Panc1 (cell line): ENCODE data around the gene TOMM40. TPM values are rescaled to one million over a fixed set of nuclear protein-coding genes. Genes with fewer than 3 reads are reported as not detected.
"Not testable (repeated sequence)": the region's sequence is repeated elsewhere in the genome, so short reads cannot be mapped to it uniquely, and the experiment has no call there.

ENCODE experiments used
- ATAC-seq: fragments of 200-7000 bp; cut with Tn5 transposase; 2 replicates; pipeline ENCODE4 v1.9.1; 2020; ENCODE audit warnings: mild to moderate bottlenecking, moderate library complexity
- BruUV-seq: library from RNA; stranded (reverse); fragments of 400-500 nt; replicated peaks from 2 replicates; lab custom pipeline; 2021; lab: Mats Ljungman, UMichigan
- CTCF ChIA-PET: fragments of 300-600 bp; sonication (Branson Sonifier 250); formaldehyde crosslinking; loops from one replicate; lab custom pipeline; 2022; ENCODE audit warnings: antibody characterized with exemption; lab: Charles Lee
- POLR2A ChIA-PET: fragments of 300-600 bp; sonication (Branson Sonifier 250); formaldehyde crosslinking; loops from one replicate; lab custom pipeline; 2022; ENCODE audit warnings: antibody characterized with exemption; lab: Charles Lee
- DNase-seq: peaks from one replicate; pipeline ENCODE4 v3.0.0-alpha.2; 2010; ENCODE audit warnings: low read depth, low spot score
- H3K27ac ChIP-seq: 2 replicates; pipeline ENCODE4 v1.5.1; 2011; ENCODE audit warnings: mild to moderate bottlenecking, low read length, inconsistent platforms
- H3K27me3 ChIP-seq: fragments of 200-500 bp; sonication (Bioruptor generic); 2 replicates; pipeline ENCODE4 v1.6.0; 2014; ENCODE audit warnings: low read length, inconsistent platforms; ENCODE audit not compliant: control insufficient read depth, insufficient read depth
- H3K36me3 ChIP-seq: fragments of 200-500 bp; sonication (Bioruptor generic); 2 replicates; pipeline ENCODE4 v1.5.1; 2014; ENCODE audit warnings: inconsistent platforms, mild to moderate bottlenecking, low read length, moderate library complexity; ENCODE audit not compliant: control insufficient read depth, insufficient read depth
- H3K4me1 ChIP-seq: 2 replicates; pipeline ENCODE4 v1.5.1; 2011; ENCODE audit warnings: inconsistent platforms, mild to moderate bottlenecking, low read length, moderate library complexity; ENCODE audit not compliant: control insufficient read depth, insufficient read depth
- H3K4me3 ChIP-seq, 2 experiments: 2 replicates each; pipeline ENCODE4 v1.5.1; 2011 to 2012; ENCODE audit warnings: low read depth in 2 of 2, low read length in 2 of 2, mild to moderate bottlenecking in 2 of 2, inconsistent platforms in 1 of 2, moderate library complexity in 1 of 2
- H3K9me3 ChIP-seq: fragments of 200-500 bp; sonication (Bioruptor generic); 2 replicates; pipeline ENCODE4 v1.5.1; 2014; ENCODE audit warnings: low read depth, mild to moderate bottlenecking, inconsistent platforms, low read length, moderate library complexity; ENCODE audit not compliant: control insufficient read depth, insufficient read depth
- CTCF ChIP-seq: fragments of 450-650 bp; IDR thresholded peaks from 2 replicates; pipeline ENCODE4 v1.5.1; 2017; ENCODE audit warnings: mild to moderate bottlenecking
- POLR2AphosphoS5 ChIP-seq: IDR thresholded peaks from 2 replicates; pipeline ENCODE4 v1.6.1; 2012; ENCODE audit warnings: mild to moderate bottlenecking, low read depth, low read length, moderate library complexity
- REST ChIP-seq, 2 experiments: IDR thresholded peaks; 2 replicates each; pipeline ENCODE4 v1.6.1; 2011 to 2012; ENCODE audit warnings: low read depth in 2 of 2, control low read depth in 1 of 2, low read length in 1 of 2, mild to moderate bottlenecking in 1 of 2, moderate library complexity in 1 of 2; ENCODE audit not compliant: insufficient read depth in 1 of 2
- SIN3A ChIP-seq: IDR thresholded peaks from 2 replicates; pipeline ENCODE4 v1.6.1; 2012; ENCODE audit warnings: low read depth, mild to moderate bottlenecking, low read length, moderate library complexity, borderline replicate concordance; ENCODE audit not compliant: insufficient read depth
- TCF7L2 ChIP-seq: IDR thresholded peaks from 2 replicates; pipeline ENCODE4 v1.6.1; 2011; ENCODE audit warnings: mild to moderate bottlenecking, low read depth, low read length, inconsistent platforms
- in situ Hi-C: cut with HindIII; loops from 2 replicates; pipeline ENCODE4 v1.10.0; 2016; ENCODE audit warnings: low sequenced_read_pairs, low pct_unique_long_range_greater_than_20kb
- intact Hi-C: fragments of 100-400 bp; cut with micrococcal nuclease; formaldehyde crosslinking; loops from one replicate; pipeline ENCODE4 v1.10.0; 2022; ENCODE audit not compliant: unreplicated experiment
- total RNA-seq: library from RNA; stranded (reverse); gene quantifications from one replicate; pipeline ENCODE4 v1.2.1, GENCODE V29; 2021; ENCODE audit not compliant: unreplicated experiment

Gene TOMM40
- total RNA-seq, 1 experiment from 2014 or later = 147 TPM

GRCh38 chr19:44882063-44882462 is 9.0 kb upstream of the TOMM40 start:
- Histone ChIP-seq H3K9me3 (no peaks in the 10 kb centered on the region), H3K36me3 (no peaks in the 10 kb centered on the region), H3K4me3 (no peak overlapping the region), H3K27me3 (no peaks in the 10 kb centered on the region), H3K4me1 (0 out of 2 replicates have a peak, but pooled peaks cover under 1% of the 10 kb centered on the region), H3K27ac (no peak overlapping the region)
- in situ Hi-C loops = no loop called here
- CTCF ChIA-PET = no interaction called here
- intact Hi-C loops = no loop called here
- ATAC-seq (no peak), DNase-seq (no peak)
- BruUV-seq = no TSS peak
- POLR2A ChIA-PET = no interaction called here
- TF ChIP-seq CTCF (no peak), TCF7L2 (no peak), POLR2AphosphoS5 (no peak), SIN3A (no peak), REST (IDR thresholded peaks at IDR 0.05; ENCODE audit: insufficient read depth in 1 of 2, low read depth in 2 of 2, low read length in 1 of 2) (no peak)

GRCh38 chr19:44882619-44883397 is 8.2 kb upstream of the TOMM40 start:
- DNase-seq, H3K36me3 ChIP-seq, in situ Hi-C loops, H3K9me3 ChIP-seq, H3K4me1 ChIP-seq, BruUV-seq, H3K4me3 ChIP-seq, POLR2A ChIA-PET, H3K27me3 ChIP-seq, intact Hi-C loops, H3K27ac ChIP-seq, ATAC-seq, CTCF ChIA-PET: not testable (repeated sequence)

- Histone ChIP-seq H3K36me3 (no peaks in the 10 kb centered on the region), H3K4me1 (no peaks in the 10 kb centered on the region), H3K4me3 (no peak overlapping the region), H3K9me3 (no peaks in the 10 kb centered on the region), H3K27me3 (no peaks in the 10 kb centered on the region), H3K27ac (no peak overlapping the region)
- in situ Hi-C loops (no loop called here), intact Hi-C loops (no loop called here)
- BruUV-seq = no TSS peak
- CTCF ChIA-PET = interaction anchor here (0.7 kb wide), 1 partner anchor 71 kb away, joined by 4 read pairs; no protein-coding TSS in a partner anchor
- no peak for TF ChIP-seq TCF7L2
- no peak for TF ChIP-seq REST (IDR thresholded peaks at IDR 0.05; ENCODE audit: insufficient read depth in 1 of 2, low read depth in 2 of 2, low read length in 1 of 2)
- TF ChIP-seq CTCF = no peak
- no peak for TF ChIP-seq SIN3A
- TF ChIP-seq POLR2AphosphoS5 = no peak
- POLR2A ChIA-PET = no interaction called here
- DNase-seq (no peak), ATAC-seq (no peak)
These were observed 7.1 kb upstream of the TOMM40 start for GRCh38 chr19:44883922-44884321.
